ENCODE measurements around the gene RSU1.
"Not testable (repeated sequence)": the region's sequence is repeated elsewhere in the genome, so short reads cannot be mapped to it uniquely, and the experiment has no call there.

RSU1 gene

GRCh38 chr10:16777473-16778370 is 39.5 kb downstream of the RSU1 start:
- peak; percentile 89 for DNase-seq

- DNase-seq = no peak
Observed at GRCh38 chr10:16776896-16777295, 40.3 kb downstream of the RSU1 start.

GRCh38 chr10:16773334-16773733 is 43.9 kb downstream of the RSU1 start:
- DNase-seq = no peak

GRCh38 chr10:16770670-16771069 is 46.6 kb downstream of the RSU1 start:
- no peak for DNase-seq

- no peak for DNase-seq
Observed at GRCh38 chr10:16770141-16770540, 47.1 kb downstream of the RSU1 start.

- no peak for DNase-seq
Observed at GRCh38 chr10:16769331-16769730, 47.9 kb downstream of the RSU1 start.

GRCh38 chr10:16768702-16769101 is 48.5 kb downstream of the RSU1 start:
- no peak for DNase-seq

GRCh38 chr10:16765509-16766375 is 51.5 kb downstream of the RSU1 start:
- peak; percentile 90 for DNase-seq

GRCh38 chr10:16761300-16761699 is 55.9 kb downstream of the RSU1 start:
- no peak for DNase-seq

- DNase-seq = no peak
Observed at GRCh38 chr10:16756561-16757221, 60.5 kb downstream of the RSU1 start.

- DNase-seq = no peak
Observed at GRCh38 chr10:16754765-16755164, 62.5 kb downstream of the RSU1 start.

GRCh38 chr10:16752849-16753248 is 64.4 kb downstream of the RSU1 start:
- DNase-seq = not testable (repeated sequence)

GRCh38 chr10:16752099-16752498 is 65.1 kb downstream of the RSU1 start:
- no peak for DNase-seq

GRCh38 chr10:16751244-16751643 is 66.0 kb downstream of the RSU1 start:
- DNase-seq = peak; percentile 9

GRCh38 chr10:16750461-16750860 is 66.8 kb downstream of the RSU1 start:
- DNase-seq = no peak

GRCh38 chr10:16748749-16749148 is 68.5 kb downstream of the RSU1 start:
- DNase-seq = no peak

- no peak for DNase-seq
Observed at GRCh38 chr10:16746856-16747255, 70.4 kb downstream of the RSU1 start.

- DNase-seq = no peak
Observed at GRCh38 chr10:16745061-16745460, 72.2 kb downstream of the RSU1 start.

- DNase-seq = no peak
Observed at GRCh38 chr10:16742165-16742960, 74.9 kb downstream of the RSU1 start.

- DNase-seq = no peak
Observed at GRCh38 chr10:16741540-16741939, 75.7 kb downstream of the RSU1 start.

GRCh38 chr10:16737420-16737819 is 79.8 kb downstream of the RSU1 start:
- DNase-seq = no peak

GRCh38 chr10:16735671-16736070 is 81.6 kb downstream of the RSU1 start:
- DNase-seq = no peak

Measured in hematopoietic multipotent progenitor cell treated with erythropoietin and hydrocortisone succinate and interleukin-3 and kit ligand, for 6 days (in vitro differentiated cells).